ENCODE results near the gene FEZ2. TPM values are rescaled to one million over a fixed set of nuclear protein-coding genes. Genes with fewer than 3 reads are reported as not detected.

FEZ2 gene
- total RNA-seq, 1 donor from 2014 or later, result 50.5 TPM

- Mint-ChIP-seq H3K4me3 (ENCODE audit: unreplicated experiment) (peak overlapping the region; percentile 64), H3K9me3 (ENCODE audit: unreplicated experiment) (no peaks in the 10 kb centered on the region), H3K4me1 (ENCODE audit: unreplicated experiment) (peaks cover 42% of the 10 kb centered on the region), H3K27me3 (ENCODE audit: unreplicated experiment) (no peaks in the 10 kb centered on the region), H3K36me3 (ENCODE audit: unreplicated experiment) (peaks cover 23% of the 10 kb centered on the region), H3K27ac (ENCODE audit: unreplicated experiment) (peak overlapping the region; percentile 93)
- no peak for TF ChIP-seq CTCF (IDR thresholded peaks at IDR 0.05)
- no peak for DNase-seq (ENCODE audit: extremely low spot score, unreplicated experiment)
Observed at GRCh38 chr2:36569267-36569856, 28.6 kb downstream of the FEZ2 start.

DNA sequence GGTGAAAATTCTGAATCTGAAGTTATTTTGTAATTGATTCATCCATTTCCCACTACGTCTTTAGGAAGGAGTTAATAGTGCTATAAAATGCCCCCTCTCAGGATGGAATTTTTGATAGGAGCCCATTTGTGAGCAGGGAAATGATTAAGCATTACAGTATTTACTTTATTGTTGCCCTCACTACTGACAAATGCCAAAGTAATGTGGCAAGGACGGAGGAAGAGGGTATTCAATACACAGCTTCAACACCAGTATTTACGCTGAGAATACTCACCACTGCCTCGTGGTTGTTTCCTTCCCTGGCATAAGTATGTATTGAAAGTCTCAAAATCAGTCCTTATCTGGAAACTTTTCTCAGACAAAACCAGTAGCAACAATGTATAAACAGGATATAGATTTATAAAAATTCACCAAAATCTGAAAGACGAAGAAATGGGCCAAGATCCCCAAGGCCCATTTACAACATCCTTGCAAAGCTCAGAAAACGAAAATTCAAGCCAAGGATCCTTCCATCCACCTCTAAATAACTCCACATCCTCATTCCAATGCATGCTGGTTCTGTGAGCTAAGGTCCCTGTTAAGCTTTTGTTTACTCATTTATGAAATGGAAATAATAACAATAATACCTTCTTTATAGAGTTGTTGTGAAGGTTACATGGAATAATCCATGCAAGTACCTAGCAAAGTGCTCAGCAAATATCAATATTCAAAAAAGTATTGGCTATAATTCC lies 29.3 kb downstream of the FEZ2 start:
- Mint-ChIP-seq H3K9me3 (ENCODE audit: unreplicated experiment) (no peaks in the 10 kb centered on the region), H3K27ac (ENCODE audit: unreplicated experiment) (peak overlapping the region; percentile 93), H3K36me3 (ENCODE audit: unreplicated experiment) (peaks cover 17% of the 10 kb centered on the region), H3K4me3 (ENCODE audit: unreplicated experiment) (peak overlapping the region; percentile 64), H3K4me1 (ENCODE audit: unreplicated experiment) (peaks cover 48% of the 10 kb centered on the region), H3K27me3 (ENCODE audit: unreplicated experiment) (no peaks in the 10 kb centered on the region)
- no peak for TF ChIP-seq CTCF (IDR thresholded peaks at IDR 0.05)
- no peak for DNase-seq (ENCODE audit: extremely low spot score, unreplicated experiment)

GRCh38 chr2:36567711-36568408 lies 30.1 kb downstream of the FEZ2 start:
- peak overlapping the region; percentile 36 for H3K4me3 Mint-ChIP-seq (ENCODE audit: unreplicated experiment)
- H3K27ac Mint-ChIP-seq (ENCODE audit: unreplicated experiment), result peak overlapping the region; percentile 93
- H3K9me3 Mint-ChIP-seq (ENCODE audit: unreplicated experiment), result no peaks in the 10 kb centered on the region
- DNase-seq (ENCODE audit: extremely low spot score, unreplicated experiment), result no peak
- no peak for TF ChIP-seq CTCF (IDR thresholded peaks at IDR 0.05)
- no peaks in the 10 kb centered on the region for H3K27me3 Mint-ChIP-seq (ENCODE audit: unreplicated experiment)
- peaks cover 12% of the 10 kb centered on the region for H3K36me3 Mint-ChIP-seq (ENCODE audit: unreplicated experiment)
- H3K4me1 Mint-ChIP-seq (ENCODE audit: unreplicated experiment), result peaks cover 56% of the 10 kb centered on the region

DNA sequence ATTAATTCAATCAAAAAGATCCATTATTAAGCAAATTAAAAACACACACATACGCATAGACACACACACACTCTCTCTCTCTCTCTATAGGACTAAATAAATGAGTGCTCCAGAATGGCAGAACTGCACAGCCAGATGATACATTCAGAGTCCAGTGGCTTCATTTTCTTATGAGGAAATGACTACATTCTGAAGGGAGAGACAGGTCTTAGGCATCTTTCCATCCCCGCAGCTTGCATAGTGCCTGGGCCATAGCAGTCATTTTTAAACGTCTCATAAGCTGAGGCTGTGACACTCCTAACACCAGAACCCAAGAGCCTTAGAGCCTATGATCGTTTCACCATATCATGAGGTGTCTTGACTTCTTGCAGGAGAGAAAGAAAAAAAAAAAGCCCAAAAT lies 31.1 kb downstream of the FEZ2 start:
- Mint-ChIP-seq H3K4me1 (ENCODE audit: unreplicated experiment) (peaks cover 64% of the 10 kb centered on the region), H3K9me3 (ENCODE audit: unreplicated experiment) (no peaks in the 10 kb centered on the region)

More for the DNA sequence above, 31.1 kb downstream of the FEZ2 start:
- H3K27ac Mint-ChIP-seq (ENCODE audit: unreplicated experiment), result peak overlapping the region; percentile 93
- no peaks in the 10 kb centered on the region for H3K27me3 Mint-ChIP-seq (ENCODE audit: unreplicated experiment)
- peak overlapping the region; percentile 2 for H3K4me3 Mint-ChIP-seq (ENCODE audit: unreplicated experiment)
- TF ChIP-seq CTCF (IDR thresholded peaks at IDR 0.05), result no peak
- no peak for DNase-seq (ENCODE audit: extremely low spot score, unreplicated experiment)
- H3K36me3 Mint-ChIP-seq (ENCODE audit: unreplicated experiment), result peaks cover 9% of the 10 kb centered on the region

All from osteocyte (in vitro differentiated cells).